Muscle layer of duodenum (tissue), 2 donors: ENCODE data around the gene GUCY1A1.

Experiments
- H3K27ac ChIP-seq: one replicate; pipeline ENCODE4 v1.7.0; 2013; ENCODE audit warnings: mild to moderate bottlenecking, low read length
- H3K27me3 ChIP-seq: one replicate; pipeline ENCODE4 v1.7.0; 2013; ENCODE audit warnings: low read depth, mild to moderate bottlenecking, control low read depth, low read length
- H3K36me3 ChIP-seq, 2 donors: one replicate each; pipeline ENCODE4 v1.7.0; 2013; ENCODE audit warnings: low read length in 2 of 2, control low read depth in 1 of 2, mild to moderate bottlenecking in 1 of 2; ENCODE audit not compliant: insufficient read depth in 2 of 2, control insufficient read depth in 1 of 2
- H3K4me1 ChIP-seq, 2 donors: one replicate each; pipeline ENCODE4 v1.7.0; 2013; ENCODE audit warnings: low read length in 2 of 2, mild to moderate bottlenecking in 2 of 2, control low read depth in 1 of 2, moderate library complexity in 1 of 2; ENCODE audit not compliant: insufficient read depth in 2 of 2, control insufficient read depth in 1 of 2
- H3K4me3 ChIP-seq, 2 donors: one replicate each; pipeline ENCODE4 v1.7.0; 2013; ENCODE audit warnings: low read length in 2 of 2, low read depth in 1 of 2, mild to moderate bottlenecking in 1 of 2
- H3K9me3 ChIP-seq, 2 donors: one replicate each; pipeline ENCODE4 v1.7.0; 2013; ENCODE audit warnings: low read length in 2 of 2, control low read depth in 1 of 2, mild to moderate bottlenecking in 1 of 2; ENCODE audit not compliant: control insufficient read depth in 1 of 2
- donor health status: healthy.

GUCY1A1 gene

GRCh38 chr4:155711556-155711955, 44.9 kb downstream of the GUCY1A1 start:
- Histone ChIP-seq H3K9me3 (no peaks in the 10 kb centered on the region), H3K27me3 (no peaks in the 10 kb centered on the region), H3K36me3 (peaks cover 3 to 17% of the 10 kb centered on the region in 2 donors), H3K4me1 (peaks cover 0 to 6% of the 10 kb centered on the region in 2 donors), H3K27ac (no peak overlapping the region), H3K4me3 (no peak overlapping the region)

- H3K27ac ChIP-seq: no peak overlapping the region
- H3K9me3 ChIP-seq: no peaks in the 10 kb centered on the region
- peaks cover 0 to 6% of the 10 kb centered on the region in 2 donors for H3K4me1 ChIP-seq
- H3K4me3 ChIP-seq: no peak overlapping the region
- no peaks in the 10 kb centered on the region for H3K27me3 ChIP-seq
- H3K36me3 ChIP-seq: peaks cover 0 to 17% of the 10 kb centered on the region in 2 donors
Measured at GRCh38 chr4:155712846-155713245, 46.2 kb downstream of the GUCY1A1 start.

GRCh38 chr4:155713911-155714310, 47.3 kb downstream of the GUCY1A1 start:
- no peak overlapping the region for H3K27ac ChIP-seq
- peaks cover 0 to 6% of the 10 kb centered on the region in 2 donors for H3K4me1 ChIP-seq
- H3K9me3 ChIP-seq: no peaks in the 10 kb centered on the region
- H3K27me3 ChIP-seq: no peaks in the 10 kb centered on the region
- H3K4me3 ChIP-seq: no peak overlapping the region
- peaks cover 0 to 17% of the 10 kb centered on the region in 2 donors for H3K36me3 ChIP-seq

GRCh38 chr4:155722336-155722735, 55.7 kb downstream of the GUCY1A1 start:
- Histone ChIP-seq H3K4me1 (peaks cover 0 to 3% of the 10 kb centered on the region in 2 donors), H3K36me3 (peaks cover 0 to 8% of the 10 kb centered on the region in 2 donors)

GRCh38 chr4:155722816-155723499, 56.3 kb downstream of the GUCY1A1 start:
- Histone ChIP-seq H3K36me3 (peaks cover 0 to 8% of the 10 kb centered on the region in 2 donors), H3K27me3 (no peaks in the 10 kb centered on the region), H3K9me3 (no peaks in the 10 kb centered on the region), H3K4me3 (no peak overlapping the region), H3K27ac (no peak overlapping the region), H3K4me1 (peaks cover 0 to 3% of the 10 kb centered on the region in 2 donors)

More at GRCh38 chr4:155722336-155722735, 55.7 kb downstream of the GUCY1A1 start:
- Histone ChIP-seq H3K4me3 (no peak overlapping the region), H3K27me3 (no peaks in the 10 kb centered on the region), H3K27ac (no peak overlapping the region), H3K9me3 (no peaks in the 10 kb centered on the region)

GRCh38 chr4:155724731-155725130, 58.1 kb downstream of the GUCY1A1 start:
- H3K27ac ChIP-seq: no peak overlapping the region
- no peaks in the 10 kb centered on the region for H3K27me3 ChIP-seq
- peaks cover 0 to 3% of the 10 kb centered on the region in 2 donors for H3K4me1 ChIP-seq
- no peak overlapping the region for H3K4me3 ChIP-seq
- H3K9me3 ChIP-seq: no peaks in the 10 kb centered on the region
- H3K36me3 ChIP-seq: peaks cover 0 to 8% of the 10 kb centered on the region in 2 donors

GRCh38 chr4:155734065-155734464, 67.4 kb downstream of the GUCY1A1 start:
- Histone ChIP-seq H3K9me3 (no peaks in the 10 kb centered on the region), H3K27ac (no peak overlapping the region)

GRCh38 chr4:155734951-155735350, 68.3 kb downstream of the GUCY1A1 start:
- H3K9me3 ChIP-seq: no peaks in the 10 kb centered on the region
- peaks cover 0 to 7% of the 10 kb centered on the region in 2 donors for H3K4me1 ChIP-seq
- H3K27me3 ChIP-seq: no peaks in the 10 kb centered on the region
- H3K27ac ChIP-seq: no peak overlapping the region
- H3K4me3 ChIP-seq: no peak overlapping the region
- H3K36me3 ChIP-seq: peaks cover 0 to 5% of the 10 kb centered on the region in 2 donors

More at GRCh38 chr4:155734065-155734464, 67.4 kb downstream of the GUCY1A1 start:
- peaks cover 0 to 7% of the 10 kb centered on the region in 2 donors for H3K4me1 ChIP-seq
- no peak overlapping the region for H3K4me3 ChIP-seq
- peaks cover 0 to 7% of the 10 kb centered on the region in 2 donors for H3K36me3 ChIP-seq
- H3K27me3 ChIP-seq: no peaks in the 10 kb centered on the region

GRCh38 chr4:155735496-155735895, 68.8 kb downstream of the GUCY1A1 start:
- peaks cover 0 to 7% of the 10 kb centered on the region in 2 donors for H3K4me1 ChIP-seq
- H3K27me3 ChIP-seq: no peaks in the 10 kb centered on the region
- H3K27ac ChIP-seq: no peak overlapping the region
- H3K9me3 ChIP-seq: no peaks in the 10 kb centered on the region
- no peaks in the 10 kb centered on the region for H3K36me3 ChIP-seq
- no peak overlapping the region for H3K4me3 ChIP-seq

GRCh38 chr4:155738548-155738947, 71.9 kb downstream of the GUCY1A1 start:
- H3K36me3 ChIP-seq: no peaks in the 10 kb centered on the region
- no peaks in the 10 kb centered on the region for H3K27me3 ChIP-seq
- no peak overlapping the region for H3K27ac ChIP-seq
- H3K4me3 ChIP-seq: no peak overlapping the region
- H3K9me3 ChIP-seq: no peaks in the 10 kb centered on the region
- peaks cover 0 to 7% of the 10 kb centered on the region in 2 donors for H3K4me1 ChIP-seq

GRCh38 chr4:155741546-155741945, 74.9 kb downstream of the GUCY1A1 start:
- Histone ChIP-seq H3K4me3 (no peak overlapping the region), H3K27ac (no peak overlapping the region), H3K36me3 (no peaks in the 10 kb centered on the region), H3K9me3 (no peaks in the 10 kb centered on the region), H3K27me3 (no peaks in the 10 kb centered on the region), H3K4me1 (no peaks in the 10 kb centered on the region)
